GM21717 (cell line): ENCODE results near the gene MBNL3.

ENCODE experiments used
- ATAC-seq: cut with Tn5 transposase; IDR thresholded peaks from one replicate; pipeline ENCODE4 v1.9.1; 2021; ENCODE audit warnings: mild to moderate bottlenecking, moderate library complexity; ENCODE audit not compliant: unreplicated experiment

MBNL3 gene

GRCh38 chrX:132488819-132489577 is at the start of gene MBNL3:
TSS of gene MBNL3 (minus strand) at chrX:132489038. CDS start at chrX:132439611, 49,427 bp downstream.
- peak; percentile 57 for ATAC-seq

- ATAC-seq, result no peak
These were observed 44.6 kb upstream of the MBNL3 start for GRCh38 chrX:132533409-132533808.

- no peak for ATAC-seq
These were observed 44.1 kb upstream of the MBNL3 start for GRCh38 chrX:132532913-132533312.

- ATAC-seq, result no peak
These were observed 43.3 kb upstream of the MBNL3 start for GRCh38 chrX:132532097-132532496.

GRCh38 chrX:132520792-132521191 is 32.0 kb upstream of the MBNL3 start:
- ATAC-seq, result no peak

- ATAC-seq, result no peak
These were observed 31.4 kb upstream of the MBNL3 start for GRCh38 chrX:132520213-132520612.

GRCh38 chrX:132518401-132518800 is 29.6 kb upstream of the MBNL3 start:
- ATAC-seq, result no peak

GRCh38 chrX:132508834-132509233 is 20.0 kb upstream of the MBNL3 start:
- no peak for ATAC-seq

- ATAC-seq, result no peak
These were observed 16.3 kb upstream of the MBNL3 start for GRCh38 chrX:132505116-132505515.

- ATAC-seq, result no peak
These were observed 15.6 kb upstream of the MBNL3 start for GRCh38 chrX:132504417-132504816.

GRCh38 chrX:132501606-132502005 is 12.8 kb upstream of the MBNL3 start:
- no peak for ATAC-seq

- ATAC-seq, result no peak
These were observed 8.6 kb upstream of the MBNL3 start for GRCh38 chrX:132497432-132497831.

- ATAC-seq, result no peak
These were observed 4.3 kb upstream of the MBNL3 start for GRCh38 chrX:132493095-132493494.

GRCh38 chrX:132491191-132491590 is 2.4 kb upstream of the MBNL3 start:
- ATAC-seq, result peak; percentile 49

GRCh38 chrX:132489578-132490419 is 961 bp upstream of the MBNL3 start:
- peak; percentile 27 for ATAC-seq

- ATAC-seq, result no peak
These were observed 595 bp downstream of the MBNL3 start for GRCh38 chrX:132488180-132488705.

- ATAC-seq, result no peak
These were observed 2.1 kb downstream of the MBNL3 start for GRCh38 chrX:132486599-132487178.

- no peak for ATAC-seq
These were observed 4.9 kb downstream of the MBNL3 start for GRCh38 chrX:132483951-132484350.

GRCh38 chrX:132483488-132483887 is 5.3 kb downstream of the MBNL3 start:
- no peak for ATAC-seq

GRCh38 chrX:132482632-132483031 is 6.2 kb downstream of the MBNL3 start:
- no peak for ATAC-seq

GRCh38 chrX:132481449-132481848 is 7.4 kb downstream of the MBNL3 start:
- no peak for ATAC-seq
